Stimulated activated CD8-positive, alpha-beta memory T cell treated with anti-CD3 and anti-CD28 coated beads, Interleukin-15, amount 100 ng/mL, for 48 hours (primary cell): ENCODE results near the gene ZNF217.
"Not testable (repeated sequence)": the region's sequence is repeated elsewhere in the genome, so short reads cannot be mapped to it uniquely, and the experiment has no call there.

Source experiments
- DNase-seq, 2 donors: peaks; one replicate each; pipeline ENCODE4 v3.0.0-alpha.2; 2020; ENCODE audit warnings: low read depth in 2 of 2

Gene ZNF217

GRCh38 chr20:53598140-53599043, 4.8 kb upstream of the ZNF217 start:
- DNase-seq: no peak

- no peak for DNase-seq
Measured at GRCh38 chr20:53597521-53598120, 4.0 kb upstream of the ZNF217 start.

- no peak for DNase-seq
Measured at GRCh38 chr20:53597030-53597482, 3.4 kb upstream of the ZNF217 start.

- DNase-seq: not testable (repeated sequence)
Measured at GRCh38 chr20:53596189-53597001, 2.8 kb upstream of the ZNF217 start.

- not testable (repeated sequence) for DNase-seq
Measured at GRCh38 chr20:53595742-53596141, 2.1 kb upstream of the ZNF217 start.

GRCh38 chr20:53595018-53595378, 1.4 kb upstream of the ZNF217 start:
- no peak for DNase-seq

GRCh38 chr20:53594068-53595017, 704 bp upstream of the ZNF217 start:
- DNase-seq: peak; percentile 90 to 93

- no peak for DNase-seq
Measured at GRCh38 chr20:53592992-53593465, 610 bp downstream of the ZNF217 start.

- peak; percentile 54 to 60 for DNase-seq
Measured at GRCh38 chr20:53592454-53592991, 1.1 kb downstream of the ZNF217 start.

- not testable (repeated sequence) for DNase-seq
Measured at GRCh38 chr20:53591941-53592441, 1.6 kb downstream of the ZNF217 start.

GRCh38 chr20:53591206-53591741, 2.4 kb downstream of the ZNF217 start:
- DNase-seq: not testable (repeated sequence)

- not testable (repeated sequence) for DNase-seq
Measured at GRCh38 chr20:53590608-53591007, 3.0 kb downstream of the ZNF217 start.

GRCh38 chr20:53590122-53590521, 3.5 kb downstream of the ZNF217 start:
- DNase-seq: not testable (repeated sequence)

- DNase-seq: not testable (repeated sequence)
Measured at GRCh38 chr20:53589321-53590065, 4.1 kb downstream of the ZNF217 start.

- not testable (repeated sequence) for DNase-seq
Measured at GRCh38 chr20:53587157-53587703, 6.4 kb downstream of the ZNF217 start.

GRCh38 chr20:53586640-53587039, 7.0 kb downstream of the ZNF217 start:
- no peak for DNase-seq

- DNase-seq: not testable (repeated sequence)
Measured at GRCh38 chr20:53585910-53586309, 7.7 kb downstream of the ZNF217 start.

GRCh38 chr20:53585004-53585569, 8.6 kb downstream of the ZNF217 start:
- DNase-seq: not testable (repeated sequence)

- DNase-seq: not testable (repeated sequence)
Measured at GRCh38 chr20:53584550-53584913, 9.1 kb downstream of the ZNF217 start.
